GM18858 (cell line): ENCODE data around the gene SLC16A12.
"Not testable (repeated sequence)": the region's sequence is repeated elsewhere in the genome, so short reads cannot be mapped to it uniquely, and the experiment has no call there.

Experiments
- ATAC-seq: cut with Tn5 transposase; IDR thresholded peaks from one replicate; pipeline ENCODE4 v1.9.1; 2021; ENCODE audit not compliant: unreplicated experiment

Gene SLC16A12

DNA sequence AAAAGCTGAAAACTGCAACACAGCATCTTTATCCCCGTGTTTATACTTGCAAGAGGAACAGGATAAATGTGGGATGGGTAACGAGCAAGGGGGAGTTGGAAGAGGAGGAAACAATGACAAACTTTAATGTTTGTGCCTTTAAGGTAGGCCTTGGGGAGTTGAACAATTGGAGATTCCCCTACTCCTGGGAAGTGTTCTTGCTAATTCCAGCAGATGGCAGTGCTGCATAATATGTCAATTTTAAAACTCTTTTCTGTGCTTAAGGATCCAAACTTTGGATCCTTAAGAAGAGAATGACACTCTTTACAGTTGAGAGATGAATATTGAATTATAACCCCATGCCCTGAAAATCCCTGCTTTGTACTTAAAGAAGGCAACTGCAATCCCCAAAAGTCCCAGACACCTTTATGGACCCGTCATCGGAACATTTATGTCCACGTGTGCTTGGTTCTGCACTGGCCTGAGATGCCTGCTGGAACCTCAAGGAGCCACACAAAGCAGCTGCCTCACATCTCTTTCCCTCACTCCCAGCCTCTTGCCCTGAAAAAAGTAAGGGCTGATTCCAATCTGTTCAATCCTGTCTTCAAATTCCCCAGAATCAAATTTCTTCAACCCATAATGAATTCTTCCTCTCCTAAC lies 109.0 kb downstream of the SLC16A12 start:
- no peak for ATAC-seq

GRCh38 chr10:89425000-89425399 lies 110.4 kb downstream of the SLC16A12 start:
- no peak for ATAC-seq

- ATAC-seq: no peak
These were observed 114.3 kb downstream of the SLC16A12 start for GRCh38 chr10:89421018-89421476.

DNA sequence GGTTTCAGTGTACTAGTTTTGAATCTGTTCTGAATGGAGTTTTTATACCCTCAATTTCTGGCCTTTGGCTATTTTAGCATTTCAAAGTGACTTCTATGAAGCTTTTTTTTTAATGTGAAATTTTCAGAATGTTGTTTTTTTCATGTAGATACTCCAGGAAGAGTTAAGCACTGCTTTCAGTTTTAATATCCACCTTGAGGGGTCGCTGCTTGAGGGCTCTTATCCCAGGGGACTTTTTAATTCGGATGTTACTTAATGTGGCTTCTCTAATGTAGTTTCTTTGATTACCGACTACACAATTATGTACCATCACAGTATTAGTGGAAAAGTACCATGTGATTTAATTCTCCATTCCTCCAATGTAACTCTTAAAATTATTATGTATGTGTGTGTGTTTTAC lies 115.8 kb downstream of the SLC16A12 start:
- no peak for ATAC-seq

DNA sequence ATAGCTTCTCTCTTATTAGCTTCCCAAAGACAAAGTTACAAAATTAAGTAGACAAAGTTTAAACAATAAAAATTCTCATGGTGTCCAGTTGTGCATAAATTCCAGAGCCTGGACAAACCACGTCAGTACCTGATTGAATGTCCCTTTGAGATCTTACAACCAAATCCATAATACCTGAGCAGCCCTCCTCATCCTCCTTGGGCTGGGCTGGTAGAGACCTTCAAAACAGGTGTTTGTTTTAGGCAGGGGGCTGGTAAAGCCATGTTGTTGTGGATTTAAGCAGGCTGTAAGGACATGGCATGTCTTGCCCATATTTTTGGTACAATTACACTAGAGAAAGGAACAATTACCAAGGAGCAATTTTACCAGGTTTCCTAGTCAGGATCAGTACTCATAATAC lies 118.9 kb downstream of the SLC16A12 start:
- ATAC-seq: no peak

DNA sequence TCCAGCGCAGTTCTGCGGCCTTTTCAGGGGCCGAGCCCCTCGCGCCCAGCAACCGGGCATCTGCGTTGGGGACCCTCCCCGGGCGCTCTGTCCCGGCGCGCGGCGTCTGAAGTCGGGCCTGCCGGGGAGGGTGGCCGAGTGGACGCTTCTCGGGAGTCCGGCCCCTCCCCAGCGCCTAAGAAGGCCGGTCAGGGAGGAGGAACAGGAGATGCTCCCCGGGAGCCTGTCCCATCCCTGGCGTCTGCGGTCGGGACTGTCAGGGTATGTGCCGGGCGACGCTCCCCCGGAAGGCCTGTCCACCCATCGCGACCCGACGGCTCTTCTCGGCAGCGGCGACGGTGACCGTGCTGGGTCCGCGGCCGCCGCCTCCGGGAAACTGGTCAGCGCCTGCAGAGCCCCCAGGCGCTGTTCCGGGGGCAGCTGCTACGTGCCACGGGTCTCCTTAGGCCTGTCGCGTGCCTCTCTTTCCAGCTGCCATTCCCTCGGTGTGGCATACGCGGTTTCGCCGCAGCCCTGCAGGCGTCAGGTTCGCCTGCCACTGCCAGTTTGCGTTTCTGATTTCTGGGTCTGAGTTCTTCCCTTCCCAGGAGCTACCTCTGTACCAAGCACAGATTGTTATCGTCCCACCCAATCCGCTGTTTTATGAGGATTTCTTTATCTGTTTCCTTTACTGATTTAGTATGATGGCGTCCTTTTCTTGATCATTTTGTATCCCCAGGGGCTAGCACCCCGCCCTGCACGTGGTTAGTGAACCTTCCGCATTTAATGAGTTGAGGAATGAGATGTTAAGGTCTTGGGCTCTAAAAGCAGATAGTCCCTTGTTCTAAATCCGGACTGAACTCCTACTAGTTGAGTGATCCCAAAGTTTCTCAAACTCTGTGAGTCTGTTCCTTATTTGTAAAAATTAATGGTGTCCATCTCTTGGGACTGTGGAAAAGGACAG lies 120.2 kb downstream of the SLC16A12 start:
- ATAC-seq: peak; percentile 19

DNA sequence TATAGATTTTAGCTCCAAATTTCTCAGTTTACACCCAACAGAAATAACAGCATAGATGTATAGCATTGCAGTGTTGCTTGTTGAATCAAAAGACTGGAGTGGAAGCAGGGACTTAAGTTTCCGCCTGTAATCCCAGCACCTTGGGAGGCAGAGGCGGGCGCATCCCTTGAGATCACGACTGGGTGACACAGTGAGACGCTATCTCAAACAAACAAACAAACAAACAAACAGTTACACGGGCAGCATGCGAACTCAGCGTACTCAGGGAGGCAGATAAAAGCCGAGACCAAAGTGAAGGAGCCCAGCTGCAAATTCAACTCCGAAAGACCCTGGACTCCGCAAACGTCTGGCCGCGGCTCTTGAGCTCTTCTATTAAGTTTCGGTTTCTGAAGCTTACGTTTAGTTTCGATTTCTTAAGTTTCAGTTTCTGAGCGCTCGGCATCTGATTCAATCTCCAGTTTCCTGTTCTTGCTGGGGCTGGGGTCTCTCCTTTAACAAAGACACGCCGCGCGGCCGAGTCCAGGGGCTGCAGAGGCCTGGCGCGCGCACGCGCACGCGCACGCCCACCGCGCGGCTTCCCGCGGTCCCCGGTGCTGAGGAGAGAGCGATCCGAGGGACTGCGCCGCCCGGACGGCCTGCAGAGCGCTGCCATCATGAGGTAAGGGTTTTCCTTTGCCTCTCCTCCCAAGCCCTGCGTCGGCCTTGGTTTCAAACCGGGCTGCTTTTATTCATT lies 121.1 kb downstream of the SLC16A12 start, which contains the start of gene IFIT5:
IFIT5 (plus strand) TSS at position 423 of the 733 bp plus-strand sequence; CDS start at position 654, 231 bp downstream.
- ATAC-seq: peak; percentile 70

GRCh38 chr10:89413398-89413912 lies 121.9 kb downstream of the SLC16A12 start:
- ATAC-seq: no peak

DNA sequence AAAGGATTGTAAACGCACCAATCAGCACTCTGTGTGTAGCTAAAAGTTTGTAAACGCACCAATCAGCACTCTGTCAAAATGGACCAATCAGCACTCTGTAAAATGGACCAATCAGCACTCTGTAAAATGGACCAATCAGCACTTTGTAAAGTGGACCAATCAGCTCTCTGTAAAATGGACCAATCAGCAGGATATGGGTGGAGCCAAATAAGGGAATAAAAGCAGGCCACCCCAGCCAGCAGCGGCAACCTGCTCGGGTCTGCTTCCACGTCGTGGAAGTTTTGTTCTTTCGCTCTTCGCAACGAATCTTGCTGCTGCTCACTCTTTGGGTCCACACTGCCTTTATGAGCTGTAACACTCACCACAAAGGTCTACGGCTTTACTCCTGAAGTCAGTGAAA lies 123.1 kb downstream of the SLC16A12 start:
- ATAC-seq: not testable (repeated sequence)

- ATAC-seq: not testable (repeated sequence)
These were observed 124.3 kb downstream of the SLC16A12 start for GRCh38 chr10:89411135-89411534.

- ATAC-seq: not testable (repeated sequence)
These were observed 124.8 kb downstream of the SLC16A12 start for GRCh38 chr10:89410551-89410950.

DNA sequence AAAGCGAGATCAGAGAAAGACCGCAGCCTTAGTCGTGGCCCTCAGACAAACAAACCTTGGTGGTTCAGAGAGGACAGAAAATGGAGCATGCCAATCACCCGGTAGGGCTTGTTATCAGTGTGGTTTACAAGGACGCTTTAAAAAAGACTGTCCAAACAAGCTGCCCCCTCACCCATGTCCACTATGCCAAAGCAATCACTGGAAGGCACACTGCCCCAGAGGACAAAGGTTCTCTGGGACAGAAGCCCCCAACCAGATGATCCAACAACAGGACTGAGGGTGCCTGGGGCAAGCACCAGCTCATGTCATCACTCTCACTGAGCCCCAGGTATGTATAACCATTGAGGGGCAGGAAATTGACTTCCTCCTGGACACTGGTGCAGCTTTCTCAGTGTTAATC lies 126.1 kb downstream of the SLC16A12 start:
- ATAC-seq: not testable (repeated sequence)

DNA sequence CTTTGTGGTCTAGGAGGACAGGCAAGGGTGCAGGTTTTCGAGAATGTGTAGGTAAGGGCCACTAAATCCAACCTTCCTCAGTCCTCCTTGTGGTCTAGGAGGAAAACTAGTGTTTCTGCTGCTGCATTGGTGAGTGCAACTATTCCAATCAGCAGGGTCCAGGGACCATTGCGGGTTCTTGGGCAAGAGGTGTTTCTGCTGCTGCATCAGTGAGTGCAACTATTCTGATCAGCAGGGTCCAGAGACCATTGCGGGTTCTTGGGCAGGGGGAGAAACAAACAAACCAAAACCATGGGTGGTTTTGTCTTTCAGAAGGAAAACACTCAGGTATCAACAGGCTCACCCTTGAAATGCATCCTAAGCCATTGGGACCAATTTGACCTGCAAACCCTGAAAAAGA lies 127.6 kb downstream of the SLC16A12 start:
- ATAC-seq: not testable (repeated sequence)

- ATAC-seq: not testable (repeated sequence)
These were observed 129.2 kb downstream of the SLC16A12 start for GRCh38 chr10:89406178-89406577.

- ATAC-seq: no peak
These were observed 131.0 kb downstream of the SLC16A12 start for GRCh38 chr10:89404104-89405047.

DNA sequence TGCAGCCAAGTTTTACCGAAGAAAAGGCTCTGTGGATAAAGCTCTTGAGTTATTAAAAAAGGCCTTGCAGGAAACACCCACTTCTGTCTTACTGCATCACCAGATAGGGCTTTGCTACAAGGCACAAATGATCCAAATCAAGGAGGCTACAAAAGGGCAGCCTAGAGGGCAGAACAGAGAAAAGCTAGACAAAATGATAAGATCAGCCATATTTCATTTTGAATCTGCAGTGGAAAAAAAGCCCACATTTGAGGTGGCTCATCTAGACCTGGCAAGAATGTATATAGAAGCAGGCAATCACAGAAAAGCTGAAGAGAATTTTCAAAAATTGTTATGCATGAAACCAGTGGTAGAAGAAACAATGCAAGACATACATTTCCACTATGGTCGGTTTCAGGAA lies 132.4 kb downstream of the SLC16A12 start:
- ATAC-seq: no peak

- no peak for ATAC-seq
These were observed 135.4 kb downstream of the SLC16A12 start for GRCh38 chr10:89399956-89400355.

DNA sequence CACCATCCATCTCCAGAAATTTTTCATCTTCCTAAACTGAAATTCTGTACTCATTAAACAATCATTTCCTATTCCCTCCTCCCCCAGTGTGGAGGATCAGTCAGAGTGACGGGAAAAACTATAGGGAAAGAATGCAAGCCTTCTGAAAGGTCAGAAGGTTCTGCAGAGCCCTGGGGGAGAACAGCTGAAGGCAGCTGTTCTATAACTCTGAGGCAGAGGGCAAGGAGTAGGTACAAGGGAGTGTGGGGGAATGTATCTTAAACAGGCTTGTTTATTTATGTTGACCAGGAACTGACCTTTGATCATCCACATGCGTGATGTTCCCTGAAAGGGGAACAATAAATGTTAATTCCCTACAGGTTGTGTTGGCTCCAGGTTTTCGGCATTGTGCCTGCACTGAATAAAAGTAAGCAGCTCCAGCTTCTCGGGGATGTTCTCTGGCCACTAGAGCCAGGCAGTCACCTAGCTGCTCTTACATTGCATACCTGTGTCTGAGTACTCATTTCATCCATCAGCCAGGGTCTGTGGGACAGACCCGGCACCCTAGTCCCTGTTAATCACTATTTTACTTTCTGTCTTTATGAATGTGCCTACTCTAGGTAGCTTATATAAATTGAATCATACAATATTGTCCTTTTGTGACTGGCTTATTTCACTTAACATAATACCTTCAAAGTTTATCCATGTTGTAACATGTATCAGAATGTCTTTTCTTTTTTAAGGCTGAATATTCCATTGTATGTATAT lies 137.2 kb downstream of the SLC16A12 start:
- no peak for ATAC-seq

DNA sequence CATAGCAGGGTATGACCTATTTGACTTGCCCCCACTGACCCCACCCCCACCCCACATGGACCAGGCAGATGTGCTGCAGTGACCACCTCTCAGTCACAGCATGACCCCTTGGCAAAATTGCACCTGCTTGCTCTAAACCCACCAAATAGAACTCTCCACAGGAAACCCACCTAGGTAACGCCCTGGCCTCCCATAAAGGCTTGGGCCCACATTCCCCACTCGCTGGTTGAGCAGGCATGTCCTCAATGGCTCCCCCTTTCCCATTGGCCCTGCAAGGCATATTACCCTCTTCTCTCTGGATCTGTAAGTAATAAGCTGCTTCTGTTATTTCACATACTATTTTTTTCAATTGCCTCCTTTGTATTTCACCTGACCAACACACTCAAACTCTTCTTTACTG lies 140.3 kb downstream of the SLC16A12 start:
- no peak for ATAC-seq
